Panc1 (cell line): ENCODE data around the gene S100PBP.

Source experiments
- SIN3A ChIP-seq: IDR thresholded peaks from 2 replicates; pipeline ENCODE4 v1.6.1; 2012; ENCODE audit warnings: low read depth, mild to moderate bottlenecking, low read length, moderate library complexity, borderline replicate concordance; ENCODE audit not compliant: insufficient read depth
- TF ChIP-seq, protein P1 (sequence below), 2 experiments: IDR thresholded peaks; 2 replicates each; pipeline ENCODE4 v1.6.1; 2011 to 2012; ENCODE audit warnings: low read depth in 2 of 2, control low read depth in 1 of 2, low read length in 1 of 2, mild to moderate bottlenecking in 1 of 2, moderate library complexity in 1 of 2; ENCODE audit not compliant: insufficient read depth in 1 of 2
- TF ChIP-seq, protein P2 (sequence below): fragments of 450-650 bp; IDR thresholded peaks from 2 replicates; pipeline ENCODE4 v1.5.1; 2017; ENCODE audit warnings: mild to moderate bottlenecking

DNA sequence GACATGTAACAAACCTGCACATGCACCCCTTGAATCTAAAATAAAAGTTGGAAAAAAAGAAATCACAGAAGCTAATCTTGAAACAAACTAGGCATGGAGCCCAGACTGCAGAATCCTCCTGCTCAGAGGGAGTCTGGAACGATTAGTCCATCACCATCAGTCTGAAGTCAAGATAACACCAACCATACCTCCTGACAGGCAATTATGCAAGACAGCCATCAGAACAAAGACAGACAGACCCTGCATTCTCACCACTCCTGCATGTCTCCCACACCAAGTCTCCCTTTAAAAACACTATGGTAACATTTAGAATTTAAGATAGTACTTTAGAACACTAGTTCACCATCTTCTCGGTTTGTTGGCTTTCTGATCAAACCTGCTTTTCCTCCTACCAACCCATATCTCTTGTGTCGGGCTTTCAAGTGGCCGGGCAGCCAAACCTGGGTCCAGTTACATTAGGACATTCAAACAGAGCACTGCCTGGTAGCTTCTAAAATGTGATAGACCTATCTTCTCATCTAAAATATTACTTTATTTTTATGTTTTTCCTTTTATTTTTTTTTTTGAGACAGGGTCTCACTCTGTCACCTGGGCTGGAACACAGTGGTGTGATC, 10.4 kb upstream of the S100PBP start:
- TF ChIP-seq, protein P1, sequence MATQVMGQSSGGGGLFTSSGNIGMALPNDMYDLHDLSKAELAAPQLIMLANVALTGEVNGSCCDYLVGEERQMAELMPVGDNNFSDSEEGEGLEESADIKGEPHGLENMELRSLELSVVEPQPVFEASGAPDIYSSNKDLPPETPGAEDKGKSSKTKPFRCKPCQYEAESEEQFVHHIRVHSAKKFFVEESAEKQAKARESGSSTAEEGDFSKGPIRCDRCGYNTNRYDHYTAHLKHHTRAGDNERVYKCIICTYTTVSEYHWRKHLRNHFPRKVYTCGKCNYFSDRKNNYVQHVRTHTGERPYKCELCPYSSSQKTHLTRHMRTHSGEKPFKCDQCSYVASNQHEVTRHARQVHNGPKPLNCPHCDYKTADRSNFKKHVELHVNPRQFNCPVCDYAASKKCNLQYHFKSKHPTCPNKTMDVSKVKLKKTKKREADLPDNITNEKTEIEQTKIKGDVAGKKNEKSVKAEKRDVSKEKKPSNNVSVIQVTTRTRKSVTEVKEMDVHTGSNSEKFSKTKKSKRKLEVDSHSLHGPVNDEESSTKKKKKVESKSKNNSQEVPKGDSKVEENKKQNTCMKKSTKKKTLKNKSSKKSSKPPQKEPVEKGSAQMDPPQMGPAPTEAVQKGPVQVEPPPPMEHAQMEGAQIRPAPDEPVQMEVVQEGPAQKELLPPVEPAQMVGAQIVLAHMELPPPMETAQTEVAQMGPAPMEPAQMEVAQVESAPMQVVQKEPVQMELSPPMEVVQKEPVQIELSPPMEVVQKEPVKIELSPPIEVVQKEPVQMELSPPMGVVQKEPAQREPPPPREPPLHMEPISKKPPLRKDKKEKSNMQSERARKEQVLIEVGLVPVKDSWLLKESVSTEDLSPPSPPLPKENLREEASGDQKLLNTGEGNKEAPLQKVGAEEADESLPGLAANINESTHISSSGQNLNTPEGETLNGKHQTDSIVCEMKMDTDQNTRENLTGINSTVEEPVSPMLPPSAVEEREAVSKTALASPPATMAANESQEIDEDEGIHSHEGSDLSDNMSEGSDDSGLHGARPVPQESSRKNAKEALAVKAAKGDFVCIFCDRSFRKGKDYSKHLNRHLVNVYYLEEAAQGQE (IDR thresholded peaks at IDR 0.05; ENCODE audit: insufficient read depth in 1 of 2, low read depth in 2 of 2, low read length in 1 of 2) = no peak
- TF ChIP-seq SIN3A = no peak
- TF ChIP-seq, protein P2, sequence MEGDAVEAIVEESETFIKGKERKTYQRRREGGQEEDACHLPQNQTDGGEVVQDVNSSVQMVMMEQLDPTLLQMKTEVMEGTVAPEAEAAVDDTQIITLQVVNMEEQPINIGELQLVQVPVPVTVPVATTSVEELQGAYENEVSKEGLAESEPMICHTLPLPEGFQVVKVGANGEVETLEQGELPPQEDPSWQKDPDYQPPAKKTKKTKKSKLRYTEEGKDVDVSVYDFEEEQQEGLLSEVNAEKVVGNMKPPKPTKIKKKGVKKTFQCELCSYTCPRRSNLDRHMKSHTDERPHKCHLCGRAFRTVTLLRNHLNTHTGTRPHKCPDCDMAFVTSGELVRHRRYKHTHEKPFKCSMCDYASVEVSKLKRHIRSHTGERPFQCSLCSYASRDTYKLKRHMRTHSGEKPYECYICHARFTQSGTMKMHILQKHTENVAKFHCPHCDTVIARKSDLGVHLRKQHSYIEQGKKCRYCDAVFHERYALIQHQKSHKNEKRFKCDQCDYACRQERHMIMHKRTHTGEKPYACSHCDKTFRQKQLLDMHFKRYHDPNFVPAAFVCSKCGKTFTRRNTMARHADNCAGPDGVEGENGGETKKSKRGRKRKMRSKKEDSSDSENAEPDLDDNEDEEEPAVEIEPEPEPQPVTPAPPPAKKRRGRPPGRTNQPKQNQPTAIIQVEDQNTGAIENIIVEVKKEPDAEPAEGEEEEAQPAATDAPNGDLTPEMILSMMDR = no peak
